HG02885 (cell line): Measurements from ENCODE around the gene AIFM1.
A peak's percentile ranks its signal among the peaks of the same experiment; 100 is the strongest.
"Not testable (repeated sequence)": the region's sequence is repeated elsewhere in the genome, so short reads cannot be mapped to it uniquely, and the experiment has no call there.

Experiments
- ATAC-seq: cut with Tn5 transposase; IDR thresholded peaks from one replicate; pipeline ENCODE4 v1.9.1; 2021; ENCODE audit warnings: mild to moderate bottlenecking; ENCODE audit not compliant: unreplicated experiment, poor library complexity

Gene AIFM1

GRCh38 chrX:130120746-130121504 is 44.7 kb downstream of the AIFM1 start:
- peak; percentile 72 for ATAC-seq

DNA sequence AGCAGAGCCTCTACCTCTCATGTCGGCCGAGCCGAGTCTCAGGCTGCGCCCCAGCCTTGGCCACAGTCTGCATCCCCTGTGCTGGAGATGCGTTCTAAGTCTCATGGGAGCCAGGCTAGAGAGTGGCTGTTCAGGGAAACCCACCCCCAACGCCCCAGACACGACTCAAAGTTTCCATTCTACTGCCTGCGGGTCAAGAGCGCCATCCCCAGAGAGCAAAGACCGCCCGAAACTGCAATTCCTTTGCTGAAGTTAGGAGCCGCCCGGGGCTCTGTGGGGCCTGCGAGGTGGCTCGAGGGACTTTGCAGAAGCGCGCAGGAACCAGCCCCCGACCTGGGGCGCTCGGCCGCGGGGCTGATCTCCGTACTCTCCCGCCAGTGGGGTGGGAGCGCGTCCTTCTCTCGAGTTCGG is 45.3 kb downstream of the AIFM1 start:
- ATAC-seq, result peak; percentile 31

- ATAC-seq, result no peak
Observed at GRCh38 chrX:130119312-130119898, 46.2 kb downstream of the AIFM1 start.

DNA sequence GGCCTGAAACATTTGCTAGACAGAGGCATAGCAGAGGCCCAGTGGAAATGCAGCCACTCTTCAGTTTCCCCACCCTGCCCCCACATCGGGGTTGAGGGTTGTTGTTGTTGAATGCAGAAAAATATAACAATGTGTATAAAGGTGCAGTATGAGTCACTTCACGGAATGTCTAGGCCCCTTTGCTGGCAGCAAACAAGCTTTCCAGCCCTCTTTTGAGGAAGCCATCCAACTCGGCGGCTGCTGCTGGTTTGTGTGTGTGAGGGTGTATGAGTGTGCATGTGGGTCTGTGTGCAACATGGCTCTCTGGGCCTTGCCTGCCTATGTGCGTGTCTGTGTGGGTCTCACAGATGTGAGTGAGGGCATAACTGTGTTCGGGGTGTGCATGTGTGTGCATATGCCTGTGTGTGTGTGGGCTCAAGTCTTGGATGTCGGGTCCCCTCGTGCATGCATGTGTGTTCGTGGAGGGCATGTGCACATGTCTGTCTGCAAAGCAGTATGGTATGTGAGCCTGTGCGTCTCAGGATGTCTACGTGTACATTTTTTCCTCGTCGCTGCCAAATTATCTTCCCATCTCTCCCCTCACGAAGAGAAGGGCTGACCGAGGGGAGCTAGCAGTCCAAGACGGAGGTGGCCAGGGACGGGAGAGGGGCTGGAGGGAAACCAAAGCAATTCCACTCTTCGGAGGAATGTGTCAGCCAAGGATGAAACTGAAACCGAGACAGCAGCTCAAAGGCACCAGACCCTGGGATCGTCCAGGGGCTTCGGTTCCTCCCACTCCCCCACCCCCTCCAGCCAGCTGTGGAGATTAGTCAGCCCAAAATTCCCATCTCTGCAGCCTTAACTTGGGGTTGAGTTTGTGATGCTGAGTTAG is 47.0 kb downstream of the AIFM1 start:
- ATAC-seq, result no peak

DNA sequence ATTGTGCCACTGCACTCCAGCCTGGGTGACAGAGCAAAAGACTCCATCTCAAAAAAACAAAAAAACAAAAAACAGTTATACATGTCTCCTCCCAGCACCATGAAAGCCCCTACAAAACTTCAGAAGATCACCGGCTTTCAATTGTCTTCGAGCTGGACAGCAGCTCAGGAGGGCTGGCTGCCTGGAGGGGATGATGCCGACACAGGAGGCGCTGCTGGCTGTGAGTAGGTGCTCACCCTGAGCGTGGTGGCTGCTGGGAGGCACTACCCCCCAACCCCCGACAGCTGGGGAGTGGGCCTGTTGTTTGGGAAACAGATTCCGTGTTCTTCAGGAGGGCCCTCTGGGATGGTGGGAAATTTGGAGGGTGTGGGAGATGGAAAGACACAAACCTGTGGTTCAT is 48.5 kb downstream of the AIFM1 start:
- no peak for ATAC-seq

GRCh38 chrX:130115119-130115885 is 50.3 kb downstream of the AIFM1 start:
- ATAC-seq, result not testable (repeated sequence)

GRCh38 chrX:130114141-130114588 is 51.5 kb downstream of the AIFM1 start:
- ATAC-seq, result no peak

- ATAC-seq, result no peak
Observed at GRCh38 chrX:130111220-130112154, 54.2 kb downstream of the AIFM1 start.

DNA sequence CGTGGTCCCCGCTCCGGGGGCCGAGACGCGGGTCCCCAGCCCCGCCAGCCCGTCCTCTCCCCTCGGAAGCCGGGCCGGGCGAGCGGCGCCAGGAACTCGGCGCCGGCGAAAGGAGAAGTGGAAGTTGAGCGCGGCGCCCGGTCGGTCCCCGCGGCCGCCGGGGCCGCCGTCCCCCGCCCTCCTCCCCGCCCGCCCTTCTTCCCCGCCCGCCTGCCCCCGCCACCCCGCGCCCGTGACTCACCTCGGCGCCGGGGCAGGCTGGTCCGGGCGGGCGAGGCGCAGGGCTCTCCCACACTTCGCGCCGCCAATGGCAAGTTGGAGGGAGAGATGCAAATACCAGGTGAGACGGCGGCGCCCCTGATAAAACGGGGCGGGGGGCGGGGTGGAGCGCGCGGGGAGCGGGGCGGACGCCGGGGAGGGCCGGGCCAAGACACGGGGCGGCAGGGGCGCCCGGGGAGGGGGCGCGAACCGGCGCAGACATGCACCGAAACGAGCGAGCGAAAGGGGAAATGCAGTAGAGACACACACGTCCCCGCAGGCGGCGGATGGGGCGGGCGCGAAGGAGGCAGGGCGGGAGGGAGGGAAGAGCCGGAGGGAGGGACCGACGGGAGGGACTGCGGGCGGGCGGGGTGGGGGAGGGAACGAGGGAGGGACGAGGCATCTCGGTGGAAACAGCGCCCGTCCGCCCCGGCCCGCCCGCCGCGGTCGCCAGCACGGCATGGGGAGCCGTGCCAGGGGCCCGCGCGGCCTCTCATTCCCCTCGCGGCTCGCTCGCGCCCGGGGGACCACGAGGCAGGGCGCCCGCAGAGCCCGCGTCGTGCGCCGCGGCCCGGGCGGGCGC is 55.0 kb downstream of the AIFM1 start, which contains the start of gene ELF4:
Gene ELF4 (minus strand): TSS at position 119 of the 841 bp plus-strand sequence. CDS start 29,167 bp downstream, outside the sequence.
- ATAC-seq, result peak; percentile 47

- ATAC-seq, result peak; percentile 4
Observed at GRCh38 chrX:130109429-130110378, 55.9 kb downstream of the AIFM1 start.

- ATAC-seq, result peak; percentile 73
Observed at GRCh38 chrX:130108647-130109428, 56.8 kb downstream of the AIFM1 start.

DNA sequence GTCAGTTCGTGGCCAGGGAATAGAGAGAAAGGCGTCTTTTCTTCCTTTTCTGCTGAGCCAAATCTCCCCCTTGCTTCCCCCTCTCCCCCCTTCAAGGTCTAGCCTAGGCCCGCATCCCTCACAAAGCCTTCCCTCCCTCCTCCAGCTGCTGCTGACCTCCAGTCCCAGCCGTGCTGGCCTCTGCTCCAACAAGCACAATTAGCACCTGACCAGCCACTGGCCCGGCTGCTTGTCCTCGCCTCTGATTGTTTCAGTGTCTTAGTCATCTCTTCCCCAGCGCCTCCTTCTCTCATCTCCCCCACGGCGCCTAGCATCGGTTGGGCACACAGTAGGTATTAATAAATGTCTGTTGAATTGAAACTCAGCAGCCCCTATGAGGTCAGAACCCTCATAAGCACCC is 59.6 kb downstream of the AIFM1 start:
- ATAC-seq, result no peak

DNA sequence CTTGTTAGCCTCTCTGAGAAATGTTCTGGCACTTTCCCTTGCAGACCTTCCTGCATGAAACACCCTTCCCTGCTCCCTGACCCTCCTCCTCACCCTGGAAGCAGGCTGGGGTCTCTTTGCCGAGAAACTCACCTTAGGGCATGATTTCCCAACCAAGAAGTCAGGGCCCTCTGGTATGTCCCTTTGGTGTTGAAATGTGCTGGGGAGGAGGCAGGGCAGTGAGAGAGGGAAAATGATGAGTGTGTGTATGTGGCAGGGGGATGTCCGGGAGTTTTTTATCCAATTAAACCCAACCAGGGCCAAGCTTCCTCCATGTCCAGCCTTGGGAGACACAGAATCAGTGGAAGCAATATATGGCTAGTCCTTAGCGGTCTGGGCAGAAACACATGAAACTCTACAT is 60.4 kb downstream of the AIFM1 start:
- ATAC-seq, result no peak

GRCh38 chrX:130103605-130104004 is 62.0 kb downstream of the AIFM1 start:
- ATAC-seq, result no peak

- no peak for ATAC-seq
Observed at GRCh38 chrX:130100180-130100579, 65.5 kb downstream of the AIFM1 start.

DNA sequence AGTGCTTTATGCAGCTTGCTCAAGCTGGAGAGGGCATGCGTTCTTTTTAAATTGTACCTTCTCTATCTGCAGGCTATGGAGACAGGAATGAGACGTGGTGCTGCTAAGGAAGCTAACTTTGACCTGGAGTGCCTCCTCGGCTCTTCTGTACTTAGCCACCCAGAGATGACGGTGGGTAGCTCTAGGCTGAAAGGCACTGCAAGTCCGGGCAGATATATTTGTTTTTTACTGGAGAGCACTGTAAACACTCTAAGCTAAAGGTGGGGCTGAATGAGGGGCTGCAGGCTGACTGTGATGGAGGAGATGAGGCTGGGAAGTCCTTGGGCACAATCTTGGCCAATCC is 67.5 kb downstream of the AIFM1 start:
- ATAC-seq, result no peak
